Vagina (tissue), 2 donors: ENCODE results near the gene WDR76. TPM values are rescaled to one million over a fixed set of nuclear protein-coding genes. Genes with fewer than 3 reads are reported as not detected.

Experiments
- DNase-seq, 2 donors: peaks; one replicate each; pipeline ENCODE4 v3.0.0-alpha.2; 2017; ENCODE audit errors: extremely low spot score in 2 of 2
- H3K27ac ChIP-seq: fragments of 200-600 bp; sonication (generic); one replicate; pipeline ENCODE4 v1.5.1; 2019
- H3K27me3 ChIP-seq: fragments of 200-600 bp; sonication (generic); one replicate; pipeline ENCODE4 v1.5.1; 2019
- H3K36me3 ChIP-seq, 2 donors: fragments of 200-600 bp; sonication (generic); one replicate each; pipeline ENCODE4 v1.5.1; 2017 to 2019
- H3K4me1 ChIP-seq: fragments of 200-600 bp; sonication (generic); one replicate; pipeline ENCODE4 v1.5.1; 2019
- H3K4me3 ChIP-seq, 2 donors: fragments of 200-600 bp; sonication (generic); 1 replicate in 1 of 2; 2 replicates in 1 of 2; pipeline ENCODE4 v1.5.1; 2016 to 2019
- H3K9me3 ChIP-seq: fragments of 200-600 bp; sonication (generic); one replicate; pipeline ENCODE4 v1.5.1; 2019
- POLR2A ChIP-seq, 2 donors: fragments of 450-650 bp; IDR thresholded peaks; one replicate each; pipeline ENCODE4 v1.6.1; 2017; ENCODE audit warnings: antibody characterized with exemption in 2 of 2, mild to moderate bottlenecking in 2 of 2, moderate library complexity in 2 of 2
- POLR2AphosphoS5 ChIP-seq, 2 donors: sonication (generic); formaldehyde crosslinking; IDR thresholded peaks; one replicate each; pipeline ENCODE4 v1.9.0; 2017; ENCODE audit warnings: antibody characterized with exemption in 2 of 2, mild to moderate bottlenecking in 2 of 2, low read depth in 1 of 2; ENCODE audit not compliant: insufficient read depth in 1 of 2
- intact Hi-C: fragments of 100-400 bp; cut with DNase I; formaldehyde crosslinking; loops from one replicate; pipeline ENCODE4 v1.15.1; 2023
- total RNA-seq: library from RNA; depleted of rRNA; stranded (reverse); fragments of >200 nt; gene quantifications from one replicate; pipeline ENCODE4 v1.2.3, GENCODE V29; 2016
- TF ChIP-seq, protein P1 (sequence below), 3 experiments: fragments of 450-650 bp in 2 of 3; fragments of 200-600 bp in 1 of 3; sonication (generic) in 1 of 3; IDR thresholded peaks; one replicate each; pipeline ENCODE4 v1.5.1; 2017 to 2019; ENCODE audit warnings: antibody characterized with exemption in 3 of 3, mild to moderate bottlenecking in 2 of 3, moderate library complexity in 2 of 3

The WDR76 gene
- total RNA-seq, 1 donor from 2014 or later: 3.4 TPM

DNA sequence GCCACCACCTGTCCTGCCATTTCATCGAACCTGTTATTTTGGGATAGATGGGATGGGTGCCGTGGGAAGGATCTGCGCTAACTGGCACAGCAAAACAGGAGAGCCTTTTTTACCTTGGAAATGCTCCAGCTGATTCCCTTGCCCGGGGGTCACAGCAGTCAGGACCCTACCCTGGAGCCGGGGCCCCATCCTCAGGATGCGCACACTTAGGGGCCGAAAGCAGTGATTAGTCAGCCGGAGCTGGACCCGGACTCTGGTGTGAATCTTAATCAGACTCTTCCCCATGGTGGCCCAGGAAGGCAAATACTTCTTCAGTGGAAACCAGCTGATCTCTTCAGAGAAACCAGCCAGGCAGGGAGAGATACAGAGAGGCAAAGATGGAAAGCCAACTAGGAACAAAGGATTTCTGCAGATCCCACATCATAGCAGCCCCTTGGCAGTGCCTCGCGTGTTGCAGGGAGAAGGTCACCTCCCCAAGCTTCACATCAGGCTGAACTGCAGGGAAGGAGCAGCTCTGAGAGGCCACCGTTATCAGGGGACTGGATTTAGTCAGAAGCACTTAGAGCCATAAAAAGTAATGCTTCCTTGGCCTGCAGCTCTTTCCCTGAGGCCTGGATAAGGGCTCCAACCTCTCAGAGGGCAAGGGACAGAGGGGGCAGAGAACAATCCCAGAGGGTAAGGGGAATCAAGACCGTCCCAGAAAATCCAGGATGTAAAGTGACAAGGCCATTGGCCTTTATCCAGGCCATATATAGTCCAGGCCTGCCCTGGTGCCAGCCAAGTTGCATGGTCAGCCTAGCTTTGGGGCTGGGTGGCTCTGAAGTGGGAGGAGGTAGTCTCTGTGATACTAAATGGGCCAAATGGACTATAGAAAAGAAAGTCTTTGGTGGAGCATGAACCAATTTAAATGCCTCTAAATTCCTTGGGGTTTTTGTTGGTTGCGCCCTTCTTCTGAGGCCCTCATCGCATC is 52.9 kb downstream of the WDR76 start:
- Histone ChIP-seq H3K4me3 (no peak overlapping the region), H3K9me3 (no peaks in the 10 kb centered on the region), H3K36me3 (no peaks in the 10 kb centered on the region), H3K4me1 (no peaks in the 10 kb centered on the region), H3K27ac (no peak overlapping the region), H3K27me3 (no peaks in the 10 kb centered on the region)
- intact Hi-C loops: no loop called here
- TF ChIP-seq, protein P1, sequence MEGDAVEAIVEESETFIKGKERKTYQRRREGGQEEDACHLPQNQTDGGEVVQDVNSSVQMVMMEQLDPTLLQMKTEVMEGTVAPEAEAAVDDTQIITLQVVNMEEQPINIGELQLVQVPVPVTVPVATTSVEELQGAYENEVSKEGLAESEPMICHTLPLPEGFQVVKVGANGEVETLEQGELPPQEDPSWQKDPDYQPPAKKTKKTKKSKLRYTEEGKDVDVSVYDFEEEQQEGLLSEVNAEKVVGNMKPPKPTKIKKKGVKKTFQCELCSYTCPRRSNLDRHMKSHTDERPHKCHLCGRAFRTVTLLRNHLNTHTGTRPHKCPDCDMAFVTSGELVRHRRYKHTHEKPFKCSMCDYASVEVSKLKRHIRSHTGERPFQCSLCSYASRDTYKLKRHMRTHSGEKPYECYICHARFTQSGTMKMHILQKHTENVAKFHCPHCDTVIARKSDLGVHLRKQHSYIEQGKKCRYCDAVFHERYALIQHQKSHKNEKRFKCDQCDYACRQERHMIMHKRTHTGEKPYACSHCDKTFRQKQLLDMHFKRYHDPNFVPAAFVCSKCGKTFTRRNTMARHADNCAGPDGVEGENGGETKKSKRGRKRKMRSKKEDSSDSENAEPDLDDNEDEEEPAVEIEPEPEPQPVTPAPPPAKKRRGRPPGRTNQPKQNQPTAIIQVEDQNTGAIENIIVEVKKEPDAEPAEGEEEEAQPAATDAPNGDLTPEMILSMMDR (IDR thresholded peaks at IDR 0.05): no peak
- TF ChIP-seq POLR2A (IDR thresholded peaks at IDR 0.05) (no peak), POLR2AphosphoS5 (IDR thresholded peaks at IDR 0.05; ENCODE audit: insufficient read depth in 1 of 2, low read depth in 1 of 2) (no peak)
- no peak for DNase-seq

DNA sequence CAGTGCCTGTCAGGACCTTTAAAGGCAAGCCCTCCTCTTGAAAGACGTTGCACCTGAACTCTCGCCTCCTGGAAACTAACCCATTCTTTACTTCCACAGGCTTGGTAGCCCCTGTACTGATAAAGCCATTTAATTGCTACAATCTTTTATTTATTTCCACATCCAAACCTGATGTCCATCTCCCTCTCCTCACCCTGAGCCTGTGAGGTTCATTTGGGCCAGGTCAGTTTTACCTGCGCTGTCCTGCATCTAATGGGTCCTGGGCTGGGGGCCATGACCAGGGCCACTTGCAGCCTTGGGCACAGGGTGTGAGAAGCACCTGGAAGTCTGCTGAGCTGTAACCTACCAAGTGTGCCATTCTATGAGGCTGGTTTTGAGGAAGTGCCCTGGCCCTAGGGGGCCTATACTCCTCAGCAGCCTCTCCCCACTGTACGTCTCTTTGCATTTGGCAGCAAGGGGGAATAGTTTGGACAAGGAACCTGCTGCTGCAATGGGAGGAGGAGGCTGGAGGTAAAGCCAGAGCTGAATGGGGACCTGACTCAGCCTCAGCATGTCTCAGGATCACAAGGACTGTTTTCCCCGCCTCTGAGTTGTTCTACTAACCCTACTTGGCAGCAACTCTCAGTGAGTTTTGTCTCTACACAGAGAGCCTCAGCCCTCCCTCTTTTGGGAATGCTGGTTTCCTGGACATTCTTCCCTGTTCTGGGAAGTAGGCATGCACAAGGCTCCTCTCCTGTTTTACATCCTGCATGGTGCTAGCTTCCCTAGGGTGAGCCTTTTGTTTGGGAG is 53.8 kb downstream of the WDR76 start:
- intact Hi-C loops: no loop called here
- Histone ChIP-seq H3K4me1 (no peaks in the 10 kb centered on the region), H3K36me3 (no peaks in the 10 kb centered on the region), H3K9me3 (no peaks in the 10 kb centered on the region), H3K4me3 (no peak overlapping the region), H3K27me3 (no peaks in the 10 kb centered on the region), H3K27ac (no peak overlapping the region)
- no peak for TF ChIP-seq POLR2A (IDR thresholded peaks at IDR 0.05)
- no peak for TF ChIP-seq POLR2AphosphoS5 (IDR thresholded peaks at IDR 0.05; ENCODE audit: insufficient read depth in 1 of 2, low read depth in 1 of 2)
- TF ChIP-seq, protein P1 (IDR thresholded peaks at IDR 0.05): no peak
- no peak for DNase-seq

DNA sequence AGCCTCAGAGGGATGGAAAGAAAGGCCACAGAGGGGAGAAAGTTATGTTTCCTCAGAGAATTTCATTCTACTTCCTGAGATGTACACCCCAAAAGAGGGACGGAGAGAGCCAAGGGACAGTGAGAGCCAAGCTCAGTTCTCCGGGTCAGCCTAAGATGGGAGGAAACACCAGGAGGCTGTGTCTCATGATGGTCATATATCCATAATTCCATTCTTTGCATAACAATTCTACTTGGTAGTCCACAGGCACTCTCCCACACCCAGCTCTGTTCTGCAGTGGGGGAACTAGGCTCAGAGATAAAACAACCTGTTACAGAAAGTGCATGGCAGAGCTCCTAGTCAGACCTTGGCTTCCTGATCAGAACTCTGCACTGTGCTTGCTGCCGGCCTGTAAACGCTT is 54.4 kb downstream of the WDR76 start:
- no peaks in the 10 kb centered on the region for H3K27me3 ChIP-seq
- TF ChIP-seq, protein P1 (IDR thresholded peaks at IDR 0.05): no peak
- no peak for TF ChIP-seq POLR2A (IDR thresholded peaks at IDR 0.05)
- TF ChIP-seq POLR2AphosphoS5 (IDR thresholded peaks at IDR 0.05; ENCODE audit: insufficient read depth in 1 of 2, low read depth in 1 of 2): no peak
- no peak overlapping the region for H3K27ac ChIP-seq
- DNase-seq: no peak
- H3K9me3 ChIP-seq: no peaks in the 10 kb centered on the region
- no peak overlapping the region for H3K4me3 ChIP-seq
- no peaks in the 10 kb centered on the region for H3K36me3 ChIP-seq
- no peaks in the 10 kb centered on the region for H3K4me1 ChIP-seq
- intact Hi-C loops: no loop called here

DNA sequence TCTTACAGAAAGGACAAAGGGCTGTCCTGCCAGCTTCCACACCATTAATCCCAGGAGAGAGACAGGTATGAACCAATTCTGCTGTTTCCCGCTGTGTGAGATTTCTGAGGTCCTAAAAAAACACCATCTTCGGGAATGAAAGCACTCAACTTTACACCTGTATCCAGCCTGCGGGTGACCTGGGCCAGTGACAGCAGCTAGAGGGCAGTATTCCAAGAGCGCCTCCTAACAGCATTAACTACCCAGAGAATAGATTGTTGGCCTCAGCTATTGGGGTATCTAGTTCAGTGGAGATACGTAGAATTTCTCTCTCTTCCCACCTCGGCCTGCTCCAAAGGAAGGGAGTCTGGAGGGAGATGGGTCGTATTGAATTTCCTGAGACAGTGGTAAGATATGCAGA is 55.1 kb downstream of the WDR76 start:
- Histone ChIP-seq H3K27me3 (no peaks in the 10 kb centered on the region), H3K4me1 (no peaks in the 10 kb centered on the region), H3K4me3 (no peak overlapping the region), H3K36me3 (no peaks in the 10 kb centered on the region), H3K9me3 (no peaks in the 10 kb centered on the region), H3K27ac (no peak overlapping the region)
- no peak for DNase-seq
- TF ChIP-seq, protein P1 (IDR thresholded peaks at IDR 0.05): no peak
- no peak for TF ChIP-seq POLR2AphosphoS5 (IDR thresholded peaks at IDR 0.05; ENCODE audit: insufficient read depth in 1 of 2, low read depth in 1 of 2)
- TF ChIP-seq POLR2A (IDR thresholded peaks at IDR 0.05): no peak
- intact Hi-C loops: no loop called here
